H1 (cell line): ENCODE measurements around the gene FIGNL2. TPM values are rescaled to one million over a fixed set of nuclear protein-coding genes. Genes with fewer than 3 reads are reported as not detected.
A peak's percentile ranks its signal among the peaks of the same experiment; 100 is the strongest.

Experiments
- CTCF ChIA-PET: fragments of 300-600 bp; sonication (Branson Sonifier 250); formaldehyde crosslinking; loops from one replicate; lab custom pipeline; 2021; ENCODE audit not compliant: partially characterized antibody; lab: Charles Lee
- POLR2A ChIA-PET: fragments of 300-600 bp; sonication (Branson Sonifier 250); formaldehyde crosslinking; loops from one replicate; lab custom pipeline; 2021; ENCODE audit warnings: inconsistent platforms; ENCODE audit not compliant: partially characterized antibody; lab: Charles Lee
- DNase-seq, 2 experiments: peaks; one replicate each; pipeline versions ENCODE4 v3.0.0 to v3.0.0-alpha.2; 2010 to 2022; ENCODE audit warnings: low spot score in 2 of 2, low read depth in 1 of 2, mixed read lengths in 1 of 2
- FAIRE-seq: peaks from 2 replicates; lab custom pipeline; 2011; peaks lifted over from hg19 to GRCh38; lab: Jason Lieb, UNC
- H2AFZ ChIP-seq: 2 replicates; pipeline ENCODE4 v1.8.1; 2012; ENCODE audit warnings: low read length, inconsistent platforms
- H2AK5ac ChIP-seq: 2 replicates; pipeline ENCODE4 v1.6.1; 2013; ENCODE audit warnings: low read depth, low read length
- H2BK120ac ChIP-seq: replicated peaks from 2 replicates; pipeline ENCODE3; 2013; ENCODE audit warnings: low read depth, low read length, inconsistent platforms
- H2BK12ac ChIP-seq: 2 replicates; pipeline ENCODE4 v1.6.1; 2013; ENCODE audit warnings: low read depth, low read length
- H2BK15ac ChIP-seq: 2 replicates; pipeline ENCODE4 v1.6.1; 2013; ENCODE audit warnings: low read length
- H2BK20ac ChIP-seq: 2 replicates; pipeline ENCODE4 v1.6.1; 2013; ENCODE audit warnings: low read length
- H2BK5ac ChIP-seq: 2 replicates; pipeline ENCODE4 v1.6.1; 2013; ENCODE audit warnings: low read depth, low read length
- H3K14ac ChIP-seq: 2 replicates; pipeline ENCODE4 v1.6.1; 2013; ENCODE audit warnings: inconsistent platforms; ENCODE audit not compliant: insufficient read length
- H3K18ac ChIP-seq: 2 replicates; pipeline ENCODE4 v1.6.1; 2013; ENCODE audit warnings: low read length; ENCODE audit errors: extremely low read depth
- H3K23ac ChIP-seq: 2 replicates; pipeline ENCODE4 v1.6.1; 2013; ENCODE audit warnings: inconsistent platforms; ENCODE audit not compliant: insufficient read length
- H3K23me2 ChIP-seq: 2 replicates; pipeline ENCODE4 v1.6.1; 2013; ENCODE audit warnings: low read depth, low read length
- H3K27ac ChIP-seq: 2 replicates; pipeline ENCODE4 v1.6.1; 2011; ENCODE audit warnings: low read depth, low read length, inconsistent platforms
- H3K27me3 ChIP-seq, 4 experiments: replicated peaks in 1 of 4; 1 replicate in 1 of 4; 2 replicates in 3 of 4; pipeline versions ENCODE4 v1.6.1 to v1.8.1; 2011 to 2013; ENCODE audit warnings: low read length in 3 of 4, mild to moderate bottlenecking in 3 of 4, inconsistent platforms in 2 of 4, mixed read lengths in 2 of 4, moderate library complexity in 1 of 4; ENCODE audit not compliant: control insufficient read depth in 3 of 4, insufficient read depth in 3 of 4; ENCODE audit errors: extremely low read depth in 1 of 4
- H3K36me3 ChIP-seq, 4 experiments: 2 replicates each; pipeline versions ENCODE4 v1.6.1 to v1.8.1; 2011 to 2013; ENCODE audit warnings: mild to moderate bottlenecking in 4 of 4, low read length in 3 of 4, moderate library complexity in 2 of 4, control low read depth in 1 of 4, inconsistent platforms in 1 of 4; ENCODE audit not compliant: insufficient read depth in 4 of 4, control insufficient read depth in 2 of 4
- H3K4ac ChIP-seq: replicated peaks from 2 replicates; pipeline ENCODE3; 2013; ENCODE audit warnings: low read length, low read depth, mixed read lengths, inconsistent platforms; ENCODE audit not compliant: insufficient read length
- H3K4me1 ChIP-seq, 4 experiments: replicated peaks in 1 of 4; 1 replicate in 1 of 4; 2 replicates in 3 of 4; pipeline versions ENCODE4 v1.6.1 to v1.8.1; 2011 to 2013; ENCODE audit warnings: low read length in 3 of 4, inconsistent platforms in 2 of 4, mixed read lengths in 1 of 4; ENCODE audit not compliant: insufficient read depth in 4 of 4, control insufficient read depth in 3 of 4
- H3K4me2 ChIP-seq, 2 experiments: 2 replicates each; pipeline versions ENCODE4 v1.6.1 to v1.8.1; 2011 to 2013; ENCODE audit warnings: low read depth in 2 of 2, low read length in 2 of 2, control low read depth in 1 of 2, inconsistent platforms in 1 of 2, mild to moderate bottlenecking in 1 of 2; ENCODE audit not compliant: insufficient read depth in 1 of 2
- H3K4me3 ChIP-seq, 4 experiments: fragments of 200-600, 300-600 bp in 1 of 4; sonication (generic), shearing (Covaris generic), sonication (Bioruptor Twin) in 1 of 4; 2 replicates each; pipeline versions ENCODE4 v1.5.1 to v1.8.1; 2011 to 2016; ENCODE audit warnings: low read length in 4 of 4, low read depth in 3 of 4, control low read depth in 2 of 4, inconsistent platforms in 2 of 4, mild to moderate bottlenecking in 2 of 4, mixed read lengths in 1 of 4, moderate library complexity in 1 of 4; ENCODE audit not compliant: insufficient read depth in 2 of 4; ENCODE audit errors: extremely low read depth in 1 of 4
- H3K56ac ChIP-seq: replicated peaks from 2 replicates; pipeline ENCODE3; 2013; ENCODE audit warnings: low read depth, mild to moderate bottlenecking, mixed read lengths, low read length, inconsistent platforms; ENCODE audit not compliant: insufficient read length
- H3K79me1 ChIP-seq: 2 replicates; pipeline ENCODE4 v1.6.1; 2013; ENCODE audit warnings: low read depth, low read length, control low read depth
- H3K79me2 ChIP-seq, 2 experiments: 2 replicates each; pipeline versions ENCODE4 v1.6.1 to v1.8.1; 2012 to 2013; ENCODE audit warnings: low read length in 2 of 2, mild to moderate bottlenecking in 2 of 2, inconsistent platforms in 1 of 2; ENCODE audit not compliant: insufficient read depth in 2 of 2, control insufficient read depth in 1 of 2
- H3K9ac ChIP-seq, 4 experiments: replicated peaks in 1 of 4; 1 replicate in 1 of 4; 2 replicates in 3 of 4; pipeline versions ENCODE4 v1.6.1 to v1.8.1; 2011 to 2013; ENCODE audit warnings: low read depth in 3 of 4, low read length in 3 of 4, control low read depth in 2 of 4, mild to moderate bottlenecking in 2 of 4, moderate library complexity in 2 of 4, inconsistent platforms in 1 of 4; ENCODE audit errors: extremely low read depth in 1 of 4
- H3K9me3 ChIP-seq, 2 experiments: 2 replicates each; pipeline versions ENCODE4 v1.6.1 to v1.8.1; 2012 to 2013; ENCODE audit warnings: mild to moderate bottlenecking in 2 of 2, moderate library complexity in 2 of 2, control low read depth in 1 of 2, inconsistent platforms in 1 of 2, low read depth in 1 of 2, low read length in 1 of 2, mixed read lengths in 1 of 2; ENCODE audit not compliant: insufficient read depth in 2 of 2
- H4K20me1 ChIP-seq, 2 experiments: replicated peaks in 1 of 2; 2 replicates each; pipeline versions ENCODE3 to v1.8.1; 2011 to 2013; ENCODE audit warnings: inconsistent platforms in 2 of 2, low read length in 2 of 2, mild to moderate bottlenecking in 1 of 2; ENCODE audit not compliant: insufficient read depth in 2 of 2, control insufficient read depth in 1 of 2
- H4K5ac ChIP-seq: 2 replicates; pipeline ENCODE4 v1.6.1; 2013; ENCODE audit warnings: low read length, low read depth, mixed read lengths, inconsistent platforms; ENCODE audit not compliant: insufficient read length
- H4K8ac ChIP-seq: 2 replicates; pipeline ENCODE4 v1.8.0; 2013; ENCODE audit warnings: mild to moderate bottlenecking, moderate library complexity, low read length, inconsistent platforms; ENCODE audit not compliant: insufficient read depth; ENCODE audit errors: extremely low read depth
- H4K91ac ChIP-seq: replicated peaks from 2 replicates; pipeline ENCODE3; 2013; ENCODE audit warnings: low read length, mixed read lengths, inconsistent platforms; ENCODE audit not compliant: insufficient read length
- BRCA1 ChIP-seq: IDR thresholded peaks from 2 replicates; pipeline ENCODE4 v1.6.1; 2012; ENCODE audit warnings: low read depth, low read length, improper control_type of control experiment
- CHD1 ChIP-seq: IDR thresholded peaks from 2 replicates; pipeline ENCODE4 v1.6.1; 2012; ENCODE audit warnings: low read depth, low read length, improper control_type of control experiment
- CHD2 ChIP-seq: IDR thresholded peaks from 2 replicates; pipeline ENCODE4 v1.6.1; 2012; ENCODE audit warnings: low read length, improper control_type of control experiment
- CTBP2 ChIP-seq: IDR thresholded peaks from 2 replicates; pipeline ENCODE4 v1.7.0; 2011; ENCODE audit warnings: borderline replicate concordance, mild to moderate bottlenecking, moderate library complexity, mixed read lengths, low read length; ENCODE audit not compliant: insufficient read depth, insufficient read length
- EGR1 ChIP-seq: IDR thresholded peaks from 2 replicates; pipeline ENCODE4 v1.6.1; 2011; ENCODE audit warnings: low read depth, low read length, borderline replicate concordance
- JUND ChIP-seq: IDR thresholded peaks from 2 replicates; pipeline ENCODE4 v1.6.1; 2011; ENCODE audit warnings: mild to moderate bottlenecking, improper control_type of control experiment, low read length
- NRF1 ChIP-seq: IDR thresholded peaks from 2 replicates; pipeline ENCODE4 v1.6.1; 2011; ENCODE audit warnings: mild to moderate bottlenecking, low read depth, low read length, improper control_type of control experiment
- RBBP5 ChIP-seq: IDR thresholded peaks from 2 replicates; pipeline ENCODE4 v1.7.1; 2012; ENCODE audit warnings: low read depth, mild to moderate bottlenecking, inconsistent platforms, low read length, moderate library complexity, borderline replicate concordance
- SIN3A ChIP-seq, 2 experiments: IDR thresholded peaks in 1 of 2; conservative IDR thresholded peaks in 1 of 2; 2 replicates each; pipeline ENCODE4 v1.6.1; 2011 to 2012; ENCODE audit warnings: low read length in 2 of 2, improper control_type of control experiment in 1 of 2, low read depth in 1 of 2, mild to moderate bottlenecking in 1 of 2
- SIRT6 ChIP-seq: IDR thresholded peaks from one replicate; pipeline ENCODE4 v1.7.1; 2012; ENCODE audit warnings: low read length, inconsistent platforms
- SP2 ChIP-seq: IDR thresholded peaks from 2 replicates; pipeline ENCODE4 v1.6.1; 2012; ENCODE audit warnings: mild to moderate bottlenecking, low read length, inconsistent platforms
- SUZ12 ChIP-seq: fragments of 200-600 bp; sonication (generic); IDR thresholded peaks from 2 replicates; pipeline ENCODE4 v1.6.1; 2012; ENCODE audit warnings: mild to moderate bottlenecking, inconsistent platforms, low read length, moderate library complexity, mixed read lengths
- TAF1 ChIP-seq: IDR thresholded peaks from 2 replicates; pipeline ENCODE4 v1.6.1; 2011; ENCODE audit warnings: mild to moderate bottlenecking, low read depth, low read length
- ZNF274 ChIP-seq: IDR thresholded peaks from 2 replicates; pipeline ENCODE4 v1.7.0; 2012; ENCODE audit warnings: low read length, borderline replicate concordance; ENCODE audit errors: extremely low read depth
- WGBS, 2 experiments: shearing (Covaris generic) in 1 of 2; methylation state at CpG; one replicate each; pipeline versions ENCODE4 v1.1.6 to v1.1.7; 2013 to 2015; ENCODE audit warnings: low lambda C conversion rate in 2 of 2, mixed read lengths in 2 of 2, inconsistent platforms in 1 of 2, low coverage in 1 of 2, missing lambda C conversion rate in 1 of 2; ENCODE audit not compliant: insufficient replicate concordance in 2 of 2, insufficient coverage in 1 of 2, insufficient read length in 1 of 2; ENCODE audit errors: extremely low coverage in 1 of 2, missing lambda C conversion rate in 1 of 2; 5-methylcytosine and 5-hydroxymethylcytosine counted together
- polyA plus RNA-seq, 7 experiments: library from polyadenylated mRNA; depleted of rRNA in 3 of 7; stranded (reverse) in 5 of 7; unstranded in 2 of 7; fragments of >200 nt in 5 of 7; fragments of 200-250 nt in 2 of 7; gene quantifications; 1 replicate in 5 of 7; 2 replicates in 1 of 7; 4 replicates in 1 of 7; pipeline versions ENCODE4 v1.2.1 to v1.2.3, GENCODE V29; 2011 to 2013; ENCODE audit warnings: missing spikeins in 2 of 7, mixed read lengths in 2 of 7
- total RNA-seq: library from RNA; stranded (reverse); fragmentation: NEBNext Ultra II Directional; extraction: Animal tissue kit (Norgen Biotek cat#: 25700); gene quantifications from 2 replicates; pipeline ENCODE4 v1.2.1, GENCODE V29; 2021

Gene FIGNL2
- total and polyA plus RNA-seq, 2 of the 8 experiments (the other 6 are each of a cell fraction or from before 2014, with no cell fraction given), result 6.5 to 7.1 TPM

- no peak for DNase-seq
- no peaks in the 10 kb centered on the region; a peak in 1 of 4 replicates for H3K79me2 ChIP-seq
Observed at GRCh38 chr12:51836827-51837173, 11.7 kb downstream of the FIGNL2 start.

More at GRCh38 chr12:51836827-51837173, 11.7 kb downstream of the FIGNL2 start:
- peaks cover 2% of the 10 kb centered on the region for H3K79me1 ChIP-seq
- ChIA-PET CTCF (interaction anchor here (0.6 to 9.8 kb wide), 7 partner anchors 9 to 51 kb away, joined by 3 to 109 read pairs (median 4); partner anchors contain the start of gene ANKRD33), POLR2A (interaction anchor here (1.3 to 4.8 kb wide), 8 partner anchors 8 to 33 kb away, joined by 3 to 14 read pairs (median 6); partner anchors contain the start of gene FIGNL2)
- no peaks in the 10 kb centered on the region; a peak in 1 of 7 replicates for H3K27me3 ChIP-seq
- H3K14ac ChIP-seq, result no peak overlapping the region
- no peaks in the 10 kb centered on the region for H4K20me1 ChIP-seq
- WGBS, 2 experiments, result 63% methylated on average over 6 of the region's 6 CpGs; no CpG with 5 or more reads in 1 of the 2 experiments
- H3K27ac ChIP-seq, result no peak overlapping the region
- H3K4me3 ChIP-seq, result no peak overlapping the region
- peak overlapping the region; percentile 1; the same call in 1 of the 2 replicates for H3K18ac ChIP-seq
- H3K9me3 ChIP-seq, result no peaks in the 10 kb centered on the region
- H3K9ac ChIP-seq, result no peak overlapping the region
- no peak overlapping the region for H4K5ac ChIP-seq
- H2BK5ac ChIP-seq, result 0 out of 2 replicates have a peak overlapping the region, but pooled peaks have one; percentile 1
- TF ChIP-seq RBBP5, result no peak
- no peak for TF ChIP-seq SP2
- no peak for TF ChIP-seq CHD1
- no peak for TF ChIP-seq BRCA1
- TF ChIP-seq SIN3A (conservative IDR thresholded peaks at IDR 0.05 in 1 of 2, IDR thresholded peaks at IDR 0.05 in 1 of 2; ENCODE audit: low read depth in 1 of 2, low read length in 2 of 2), result no peak
- TF ChIP-seq NRF1, result no peak
- TF ChIP-seq TAF1, result no peak
- no peak for TF ChIP-seq EGR1
- TF ChIP-seq ZNF274, result no peak
- TF ChIP-seq CTBP2, result no peak
- TF ChIP-seq SIRT6, result no peak
- no peak for TF ChIP-seq CHD2
- no peak for TF ChIP-seq SUZ12
- TF ChIP-seq JUND, result no peak
- H3K4me1 ChIP-seq, result peaks cover 9 to 50% (median 24%) of the 10 kb centered on the region in 4 experiments
- peaks cover 4% of the 10 kb centered on the region; the same call in 1 of the 2 replicates for H3K23me2 ChIP-seq
- H3K36me3 ChIP-seq, result no peaks in the 10 kb centered on the region
- no peak overlapping the region for H3K23ac ChIP-seq
- no peak overlapping the region; the same call in 1 of the 2 replicates for H4K8ac ChIP-seq
- 0 out of 2 replicates have a peak overlapping the region, but pooled peaks have one; percentile 71 for H2BK12ac ChIP-seq
- H3K4ac ChIP-seq, result no peak overlapping the region
- peak overlapping the region; percentile 47 to 57; a peak in 2 of 4 replicates for H3K4me2 ChIP-seq
- H2BK20ac ChIP-seq, result 0 out of 2 replicates have a peak overlapping the region, but pooled peaks have one; percentile 0
- H3K56ac ChIP-seq, result no peak overlapping the region
- no peak for FAIRE-seq
- H4K91ac ChIP-seq, result no peak overlapping the region
- no peak overlapping the region for H2BK15ac ChIP-seq
- no peak overlapping the region; the same call in 1 of the 2 replicates for H2AK5ac ChIP-seq
- no peak overlapping the region for H2BK120ac ChIP-seq
- no peak overlapping the region for H2AFZ ChIP-seq
